ENCODE data around the gene MORN1. TPM values are rescaled to one million over a fixed set of nuclear protein-coding genes. Genes with fewer than 3 reads are reported as not detected.

The MORN1 gene
- total and polyA plus RNA-seq, 2 donors (not counting 3 experiments of a cell fraction or from before 2014, with no cell fraction given) = 4.3 to 6.4 TPM

- H3K36me3 ChIP-seq (ENCODE audit: control insufficient read depth in 2 of 2, extremely low read depth in 1 of 2, insufficient read depth in 2 of 2, low read length in 2 of 2) = peaks cover 0 to 9% of the 10 kb centered on the region in 2 experiments
- dilution Hi-C loops (cut with MboI; ENCODE audit: extremely low pct_ligation_motif_present, low sequenced_read_pairs) = no loop called here
- no peaks in the 10 kb centered on the region for H3K79me2 ChIP-seq (ENCODE audit: control insufficient read depth, insufficient read depth, low read length)
- no peak for FAIRE-seq
- no peaks in the 10 kb centered on the region for H3K9me3 ChIP-seq (replicated peaks; ENCODE audit: control insufficient read depth, insufficient read depth, low read length)
- no peak overlapping the region for H3K4me3 ChIP-seq (replicated peaks in 1 of 3; ENCODE audit: insufficient read depth in 1 of 3, low read depth in 1 of 3, low read length in 3 of 3)
- H3K9me1 ChIP-seq (replicated peaks; ENCODE audit: control insufficient read depth, extremely low read depth, insufficient read depth, low read length) = no peaks in the 10 kb centered on the region
- peaks cover 7% of the 10 kb centered on the region for H3K4me1 ChIP-seq (ENCODE audit: control insufficient read depth, extremely low read depth, insufficient read depth, low read length)
- no peak overlapping the region for H3K27ac ChIP-seq (ENCODE audit: insufficient read depth, low read depth, low read length)
- no TSS peak for BruUV-seq (replicated peaks)
- no peak overlapping the region for H3K4me2 ChIP-seq (ENCODE audit: insufficient read depth, low read length)
- H2AFZ ChIP-seq (ENCODE audit: low read depth, low read length) = no peak overlapping the region
- CTCF ChIA-PET = interaction anchor here (0.9 to 6.8 kb wide), 9 partner anchors 10 to 118 kb away, joined by 3 to 51 read pairs (median 12); partner anchors contain the start of gene FAAP20
- TF ChIP-seq EZH2 (IDR thresholded peaks at IDR 0.05; ENCODE audit: borderline replicate concordance, low read depth, low read length, severe bottlenecking) (no peak), MAX (IDR thresholded peaks at IDR 0.05; ENCODE audit: insufficient read depth, insufficient read length) (no peak), JUN (IDR thresholded peaks at IDR 0.05; ENCODE audit: borderline replicate concordance, insufficient read depth, insufficient read length, low read depth) (no peak), GATA2 (IDR thresholded peaks at IDR 0.05; ENCODE audit: insufficient read depth, insufficient read length, low read depth, low read length) (no peak), FOS (IDR thresholded peaks at IDR 0.05; ENCODE audit: borderline replicate concordance, insufficient read depth, low read length) (no peak), POLR2A (IDR thresholded peaks at IDR 0.05; ENCODE audit: low read depth, low read length) (no peak), CTCF (IDR thresholded peaks at IDR 0.05; ENCODE audit: extremely low read depth in 1 of 2, insufficient read depth in 1 of 2, low read depth in 1 of 2, low read length in 2 of 2) (no peak), MYC (IDR thresholded peaks at IDR 0.05; ENCODE audit: low read depth, low read length) (no peak), POLR2AphosphoS5 (IDR thresholded peaks at IDR 0.05; ENCODE audit: insufficient read depth, low read depth, low read length) (no peak)
- no peaks in the 10 kb centered on the region for H3K27me3 ChIP-seq (ENCODE audit: control insufficient read depth in 2 of 2, insufficient read depth in 2 of 2, low read length in 2 of 2)
- intact Hi-C loops (cut with micrococcal nuclease) = loop anchor here (5.0 kb wide), 3 partner anchors 70 to 115 kb away; no protein-coding TSS in a partner anchor
- no peak for DNase-seq (ENCODE audit: low read depth, low spot score)
- H4K20me1 ChIP-seq (replicated peaks; ENCODE audit: control insufficient read depth, extremely low read depth, insufficient read depth, low read length) = no peaks in the 10 kb centered on the region
- no peak overlapping the region for H3K9ac ChIP-seq (replicated peaks; ENCODE audit: extremely low read depth, insufficient read depth, low read length)
- POLR2A ChIA-PET = interaction anchor here (1.2 to 1.6 kb wide), 2 partner anchors 83 to 85 kb away, joined by 5 read pairs; partner anchors contain the start of gene SKI
These were observed 78.6 kb downstream of the MORN1 start for GRCh38 chr1:2312515-2313301.
